ENCODE data around the gene CIZ1.

The CIZ1 gene

DNA sequence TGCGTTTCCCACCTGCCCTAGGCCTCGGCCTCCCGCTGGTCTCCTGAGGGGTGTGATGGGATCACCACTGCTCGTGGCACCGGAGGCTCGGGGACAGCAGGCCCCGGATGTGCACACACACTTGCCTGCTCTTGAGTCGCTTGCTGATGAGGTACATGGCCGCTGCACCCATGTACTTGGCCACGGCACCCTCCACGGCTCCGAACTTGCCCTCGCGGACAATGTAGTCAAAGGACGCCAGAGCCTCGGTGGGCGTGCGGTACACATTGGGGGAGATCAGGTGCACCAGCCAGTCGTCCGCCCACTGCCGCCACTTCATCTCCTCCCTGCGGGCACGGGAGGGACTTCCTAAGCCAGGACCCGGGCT, 68.6 kb downstream of the CIZ1 start:
- Histone ChIP-seq H3K4me3 (ENCODE audit: low read length) (no peak overlapping the region), H3K27me3 (ENCODE audit: control insufficient read depth, insufficient read depth, low read length) (no peaks in the 10 kb centered on the region), H3K4me1 (ENCODE audit: control insufficient read depth, insufficient read depth, low read length) (peaks cover 9% of the 10 kb centered on the region), H3K4me2 (ENCODE audit: low read length) (no peak overlapping the region), H3K36me3 (ENCODE audit: insufficient read depth, low read length) (peaks cover 25% of the 10 kb centered on the region), H3K9ac (ENCODE audit: low read depth, low read length) (no peak overlapping the region), H3K9me3 (replicated peaks; ENCODE audit: low read length) (no peaks in the 10 kb centered on the region)

DNA sequence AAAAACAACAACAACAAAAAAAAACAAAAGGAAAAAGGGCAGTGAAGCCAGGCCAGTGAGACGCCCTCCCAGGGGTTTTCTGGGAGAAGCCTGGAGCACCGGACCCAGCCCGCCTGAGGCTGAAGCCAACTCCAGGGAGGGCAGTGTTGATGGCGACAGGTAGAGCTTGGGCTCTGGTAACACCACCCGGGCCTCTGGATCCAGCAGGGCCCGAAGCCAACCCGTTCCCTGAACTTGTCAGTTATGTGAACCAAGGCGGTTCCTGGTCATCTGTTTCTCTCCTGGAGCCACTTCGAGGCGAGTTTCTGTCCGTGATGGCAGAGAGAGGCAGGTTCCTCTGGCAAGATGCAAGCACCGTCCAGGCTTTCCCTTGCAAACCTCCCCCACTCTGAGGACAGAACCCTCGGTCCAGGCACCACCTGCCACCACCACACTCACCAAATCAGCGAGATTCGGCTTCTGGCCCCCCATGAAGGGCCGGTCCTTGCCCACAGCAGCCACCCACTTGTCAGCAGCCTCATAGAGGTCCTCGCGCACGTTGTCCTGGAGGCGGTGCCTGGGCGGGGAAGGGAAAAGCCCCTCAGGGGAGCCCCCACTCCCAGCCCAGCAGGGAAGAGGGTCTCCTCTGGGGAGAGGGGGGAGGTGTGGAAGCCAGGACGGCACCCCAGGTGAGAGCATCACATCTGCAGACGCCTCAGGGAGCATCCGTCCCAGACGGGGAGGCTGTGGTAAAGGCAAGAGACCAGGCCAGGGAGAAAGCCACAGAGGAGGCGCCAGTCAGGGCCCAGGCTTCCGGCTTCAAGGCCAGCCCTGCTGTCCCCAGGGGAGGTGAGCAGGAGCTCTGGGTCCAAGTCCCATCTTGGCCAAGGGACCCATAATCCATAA, 69.2 kb downstream of the CIZ1 start:
- peaks cover 9% of the 10 kb centered on the region for H3K4me1 ChIP-seq (ENCODE audit: control insufficient read depth, insufficient read depth, low read length)
- H3K9ac ChIP-seq (ENCODE audit: low read depth, low read length): no peak overlapping the region
- peaks cover 25% of the 10 kb centered on the region for H3K36me3 ChIP-seq (ENCODE audit: insufficient read depth, low read length)

DNA sequence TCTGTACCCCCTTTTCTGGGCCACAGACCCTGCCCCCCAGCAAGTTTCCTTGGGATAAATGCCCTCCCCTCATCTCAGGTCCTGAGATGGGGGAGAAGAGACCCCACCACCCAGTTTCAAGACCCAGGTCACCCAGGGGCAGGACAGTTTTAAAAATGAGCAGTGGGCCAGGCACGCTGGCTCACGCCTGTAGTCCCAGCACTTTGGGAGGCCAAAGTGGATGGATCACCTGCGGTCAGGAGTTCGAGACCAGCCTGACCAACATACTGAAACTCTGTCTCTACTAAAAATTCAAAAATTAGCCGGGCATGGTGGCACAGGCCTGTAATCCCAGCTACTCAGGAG, 69.9 kb downstream of the CIZ1 start:
- peaks cover 25% of the 10 kb centered on the region for H3K36me3 ChIP-seq (ENCODE audit: insufficient read depth, low read length)
- H3K4me3 ChIP-seq (ENCODE audit: low read length): no peak overlapping the region
- peaks cover 9% of the 10 kb centered on the region for H3K4me1 ChIP-seq (ENCODE audit: control insufficient read depth, insufficient read depth, low read length)
- no peak overlapping the region for H3K9ac ChIP-seq (ENCODE audit: low read depth, low read length)
- no peak overlapping the region for H3K4me2 ChIP-seq (ENCODE audit: low read length)
- no peaks in the 10 kb centered on the region for H3K27me3 ChIP-seq (ENCODE audit: control insufficient read depth, insufficient read depth, low read length)
- H3K9me3 ChIP-seq (replicated peaks; ENCODE audit: low read length): no peaks in the 10 kb centered on the region

More for the DNA sequence above, 69.2 kb downstream of the CIZ1 start:
- no peaks in the 10 kb centered on the region for H3K27me3 ChIP-seq (ENCODE audit: control insufficient read depth, insufficient read depth, low read length)
- H3K4me3 ChIP-seq (ENCODE audit: low read length): no peak overlapping the region
- no peak overlapping the region for H3K4me2 ChIP-seq (ENCODE audit: low read length)
- H3K9me3 ChIP-seq (replicated peaks; ENCODE audit: low read length): no peaks in the 10 kb centered on the region

DNA sequence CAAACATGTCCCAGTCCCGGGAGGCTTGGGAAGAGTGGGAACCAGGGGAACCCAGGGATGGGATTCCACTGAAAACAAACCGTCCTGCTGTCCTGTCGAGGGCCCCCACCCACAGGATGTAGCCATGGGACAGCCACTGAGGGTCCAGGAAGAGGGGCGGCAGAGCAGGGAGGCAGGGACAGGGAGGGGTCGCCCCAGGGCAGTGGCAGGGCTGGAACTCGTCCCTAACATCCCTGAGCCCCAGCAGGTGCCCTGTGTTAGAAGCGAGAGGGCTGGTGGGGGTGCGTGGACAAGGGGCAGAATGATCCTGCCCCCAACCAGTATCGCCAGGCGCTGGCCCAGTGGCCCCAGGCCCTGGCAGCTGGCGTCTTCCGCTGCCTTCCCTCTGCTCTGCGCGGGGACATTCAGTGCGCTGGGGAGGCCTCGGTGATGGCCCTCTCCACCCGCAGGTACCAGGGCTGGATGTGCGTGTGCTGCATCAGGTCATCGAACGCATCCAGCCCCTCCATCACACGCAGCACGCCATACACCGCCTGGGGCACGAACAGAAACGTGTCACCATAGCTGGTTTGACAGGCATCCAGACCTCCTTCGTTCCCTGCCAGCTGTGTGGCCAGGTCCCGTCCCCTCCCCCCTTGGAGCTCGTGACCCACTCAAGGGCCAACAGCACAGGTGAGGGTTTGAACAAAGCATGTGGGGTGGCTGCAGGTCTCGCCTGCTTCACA, 70.5 kb downstream of the CIZ1 start:
- Histone ChIP-seq H3K36me3 (ENCODE audit: insufficient read depth, low read length) (peaks cover 25% of the 10 kb centered on the region), H3K9me3 (replicated peaks; ENCODE audit: low read length) (no peaks in the 10 kb centered on the region), H3K27me3 (ENCODE audit: control insufficient read depth, insufficient read depth, low read length) (no peaks in the 10 kb centered on the region), H3K4me3 (ENCODE audit: low read length) (no peak overlapping the region), H3K4me2 (ENCODE audit: low read length) (no peak overlapping the region), H3K4me1 (ENCODE audit: control insufficient read depth, insufficient read depth, low read length) (peaks cover 5% of the 10 kb centered on the region), H3K9ac (ENCODE audit: low read depth, low read length) (no peak overlapping the region)

DNA sequence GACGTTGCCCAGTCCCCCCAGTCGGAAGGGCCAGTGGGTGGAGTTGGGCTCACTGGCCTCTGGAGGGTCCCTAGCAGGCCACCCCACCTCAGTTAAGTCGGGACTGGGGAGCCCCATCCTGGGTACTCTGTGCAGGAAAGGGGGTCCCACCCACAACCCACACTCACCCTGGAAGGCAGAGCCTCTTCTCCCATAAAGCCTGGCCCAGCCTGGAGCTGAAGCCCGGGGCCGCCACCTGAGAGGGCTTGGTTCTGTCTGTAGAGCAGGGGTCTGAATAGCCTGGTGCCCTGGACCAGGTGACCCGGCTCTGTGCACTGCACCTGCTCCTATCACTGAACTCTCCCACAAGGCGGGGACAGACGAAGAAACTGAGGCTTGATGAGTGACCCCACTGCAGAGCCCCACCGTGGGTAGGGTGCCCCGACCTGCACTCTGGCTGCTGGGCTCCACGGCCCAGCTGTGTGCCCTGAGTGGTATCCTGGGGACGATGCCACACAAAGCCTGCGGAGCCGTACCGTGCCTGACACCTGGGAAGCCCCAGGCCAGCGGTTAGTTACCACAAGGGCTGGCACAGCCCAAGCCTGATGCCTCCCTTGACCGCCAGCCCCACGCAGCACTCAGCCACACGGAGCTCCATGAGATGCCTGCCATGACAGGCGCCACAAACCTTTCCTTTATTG, 71.2 kb downstream of the CIZ1 start:
- Histone ChIP-seq H3K4me1 (ENCODE audit: control insufficient read depth, insufficient read depth, low read length) (no peaks in the 10 kb centered on the region), H3K9me3 (replicated peaks; ENCODE audit: low read length) (no peaks in the 10 kb centered on the region), H3K4me2 (ENCODE audit: low read length) (no peak overlapping the region), H3K9ac (ENCODE audit: low read depth, low read length) (no peak overlapping the region), H3K36me3 (ENCODE audit: insufficient read depth, low read length) (peaks cover 25% of the 10 kb centered on the region), H3K4me3 (ENCODE audit: low read length) (no peak overlapping the region), H3K27me3 (ENCODE audit: control insufficient read depth, insufficient read depth, low read length) (no peaks in the 10 kb centered on the region)

DNA sequence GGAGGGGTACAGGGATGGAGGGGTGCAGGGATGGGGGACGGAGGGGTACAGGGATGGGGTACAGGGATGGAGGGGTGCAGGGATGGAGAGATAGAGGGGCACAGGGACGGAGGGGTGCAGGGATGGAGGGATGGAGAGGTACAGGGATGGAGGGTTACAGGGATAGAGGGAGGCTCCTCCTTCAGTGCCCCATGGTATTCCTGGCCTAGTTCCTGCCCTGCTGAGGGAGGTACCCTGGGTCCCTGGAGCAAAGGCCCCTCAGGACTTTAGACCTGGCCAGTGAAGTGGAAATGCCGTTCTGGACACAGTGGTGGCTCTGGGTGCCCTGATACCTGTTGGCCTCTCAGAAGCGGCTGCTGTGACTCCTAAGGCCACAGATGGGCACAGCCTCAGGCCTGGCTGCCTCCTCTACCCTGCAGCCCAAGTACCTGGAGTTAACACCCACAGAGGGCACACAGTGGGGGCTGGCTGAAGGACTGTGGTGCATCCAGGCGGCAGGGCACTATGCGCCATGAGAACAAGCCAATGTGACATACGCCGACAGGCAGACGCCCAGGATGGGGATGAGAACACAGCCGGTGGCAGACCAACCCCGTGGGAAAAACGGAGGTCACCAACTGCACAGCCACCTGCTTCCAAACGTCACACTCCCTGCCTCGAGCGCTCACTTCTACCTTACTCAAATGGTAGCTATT, 72.3 kb downstream of the CIZ1 start:
- no peaks in the 10 kb centered on the region for H3K9me3 ChIP-seq (replicated peaks; ENCODE audit: low read length)
- H3K4me2 ChIP-seq (ENCODE audit: low read length): no peak overlapping the region
- no peaks in the 10 kb centered on the region for H3K4me1 ChIP-seq (ENCODE audit: control insufficient read depth, insufficient read depth, low read length)
- no peak overlapping the region for H3K9ac ChIP-seq (ENCODE audit: low read depth, low read length)
- H3K27me3 ChIP-seq (ENCODE audit: control insufficient read depth, insufficient read depth, low read length): no peaks in the 10 kb centered on the region
- H3K4me3 ChIP-seq (ENCODE audit: low read length): no peak overlapping the region
- peaks cover 17% of the 10 kb centered on the region for H3K36me3 ChIP-seq (ENCODE audit: insufficient read depth, low read length)

DNA sequence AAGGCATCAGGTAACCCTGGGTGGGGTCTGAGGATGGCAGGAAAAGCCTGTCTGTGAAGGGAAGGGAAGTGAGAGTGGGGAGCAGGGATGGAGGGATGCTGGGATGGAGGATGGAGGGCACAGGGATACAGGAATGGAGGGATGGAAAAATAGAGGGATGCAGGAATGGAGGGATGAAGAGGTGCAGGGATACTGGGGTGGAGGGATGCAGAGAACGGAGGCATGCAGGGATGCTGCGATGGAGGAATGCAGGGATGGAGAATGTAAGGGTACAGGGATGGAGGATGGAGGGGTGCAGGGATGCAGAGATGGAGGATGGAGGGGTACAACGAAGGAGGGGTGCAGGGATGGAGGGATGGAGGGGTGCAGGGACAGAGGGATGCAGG, 72.9 kb downstream of the CIZ1 start:
- no peak overlapping the region for H3K9ac ChIP-seq (ENCODE audit: low read depth, low read length)
- no peaks in the 10 kb centered on the region for H3K4me1 ChIP-seq (ENCODE audit: control insufficient read depth, insufficient read depth, low read length)
- H3K4me3 ChIP-seq (ENCODE audit: low read length): no peak overlapping the region
- no peaks in the 10 kb centered on the region for H3K9me3 ChIP-seq (replicated peaks; ENCODE audit: low read length)
- no peak overlapping the region for H3K4me2 ChIP-seq (ENCODE audit: low read length)
- no peaks in the 10 kb centered on the region for H3K27me3 ChIP-seq (ENCODE audit: control insufficient read depth, insufficient read depth, low read length)
- peaks cover 15% of the 10 kb centered on the region for H3K36me3 ChIP-seq (ENCODE audit: insufficient read depth, low read length)

DNA sequence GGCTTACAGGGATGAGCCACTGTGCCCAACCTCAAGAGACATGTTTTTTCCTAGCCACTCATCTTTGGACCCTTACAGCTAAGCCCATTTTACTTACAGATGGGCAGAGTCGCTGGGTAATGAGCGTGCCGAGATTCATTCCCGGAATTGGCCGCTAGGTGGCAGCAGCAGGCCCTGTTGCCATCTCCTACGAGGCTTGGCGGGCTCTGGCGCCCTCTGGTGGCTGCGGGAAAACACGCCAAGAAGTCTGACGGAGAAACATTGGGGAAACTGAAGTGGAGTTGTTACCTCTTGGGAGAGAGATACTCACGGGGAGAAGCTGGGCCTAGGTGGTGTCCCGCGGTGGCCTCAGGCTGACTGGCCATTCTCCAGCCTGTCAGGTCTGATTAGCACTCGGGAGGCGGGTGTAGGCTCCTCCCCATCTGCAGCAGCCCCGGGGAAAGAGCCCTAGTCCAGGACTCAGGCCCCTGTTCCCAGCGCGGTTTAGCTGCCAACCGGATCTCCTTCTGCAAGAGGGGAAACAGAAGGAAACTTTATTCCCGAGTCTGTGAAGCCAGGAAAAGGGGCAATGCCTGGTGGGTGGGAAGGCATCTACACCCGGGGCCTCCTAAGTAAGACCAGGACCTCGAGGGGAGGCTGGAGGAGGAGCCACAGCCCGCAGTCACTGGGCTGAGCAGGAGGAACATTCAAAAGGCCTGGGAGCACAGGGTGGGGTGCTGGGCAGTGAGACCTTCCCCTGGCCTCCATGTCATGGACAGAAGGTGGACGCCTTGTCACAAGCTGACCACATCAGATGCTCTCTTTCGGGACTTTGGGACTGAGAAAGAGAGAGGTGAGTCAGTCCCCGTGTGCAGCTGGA, 73.5 kb downstream of the CIZ1 start:
- Histone ChIP-seq H3K4me2 (ENCODE audit: low read length) (no peak overlapping the region), H3K9me3 (replicated peaks; ENCODE audit: low read length) (no peaks in the 10 kb centered on the region), H3K27me3 (ENCODE audit: control insufficient read depth, insufficient read depth, low read length) (no peaks in the 10 kb centered on the region), H3K4me3 (ENCODE audit: low read length) (no peak overlapping the region), H3K36me3 (ENCODE audit: insufficient read depth, low read length) (peaks cover 12% of the 10 kb centered on the region), H3K9ac (ENCODE audit: low read depth, low read length) (no peak overlapping the region), H3K4me1 (ENCODE audit: control insufficient read depth, insufficient read depth, low read length) (no peaks in the 10 kb centered on the region)

DNA sequence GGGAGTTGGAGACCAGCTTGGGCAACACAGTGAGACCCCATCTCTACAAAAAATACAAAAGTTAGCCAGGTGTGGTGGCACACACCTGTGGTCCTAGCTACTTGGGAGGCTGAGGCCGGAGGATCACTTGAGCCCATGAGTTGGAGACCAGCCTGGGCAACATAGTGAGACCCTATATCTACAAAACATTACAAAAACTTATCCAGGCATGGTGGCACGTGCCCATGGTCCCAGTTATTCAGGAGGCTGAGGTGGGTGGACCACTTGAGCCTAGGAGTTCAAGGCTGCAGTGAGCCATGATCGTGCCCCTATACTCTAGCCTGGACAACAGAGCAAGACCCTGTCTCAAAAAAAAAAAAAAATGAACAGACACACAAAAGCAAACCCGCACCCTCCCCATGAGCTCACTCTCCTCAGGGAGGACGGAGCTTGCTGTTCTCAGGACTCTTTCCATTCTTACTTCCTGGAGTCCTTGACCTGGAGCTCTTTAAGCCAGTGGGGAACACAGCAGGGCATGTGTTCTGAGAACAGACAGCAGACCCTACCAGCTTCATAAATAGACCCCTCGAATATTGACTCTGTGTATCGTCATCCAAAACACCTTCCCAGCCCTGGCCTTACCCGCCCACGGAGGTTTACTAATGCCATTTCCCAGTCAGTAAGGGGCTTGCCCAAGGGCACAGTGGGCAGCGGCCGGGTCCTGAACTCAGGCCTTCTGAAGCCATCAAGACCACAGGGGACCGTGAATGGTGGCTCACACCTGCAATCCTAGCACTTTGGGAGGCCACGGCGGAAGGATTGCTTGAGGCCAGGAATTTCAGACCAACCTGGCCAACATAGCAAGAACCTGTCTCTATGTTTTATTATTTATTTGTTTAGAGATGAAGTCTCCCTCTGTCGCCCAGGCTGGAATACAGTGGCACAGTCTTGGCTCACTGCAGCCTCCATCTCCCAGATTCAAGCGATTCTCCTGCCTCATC, 75.0 kb downstream of the CIZ1 start:
- peaks cover 5% of the 10 kb centered on the region for H3K36me3 ChIP-seq (ENCODE audit: insufficient read depth, low read length)
- H3K4me2 ChIP-seq (ENCODE audit: low read length): no peak overlapping the region
- H3K9ac ChIP-seq (ENCODE audit: low read depth, low read length): no peak overlapping the region
- H3K9me3 ChIP-seq (replicated peaks; ENCODE audit: low read length): no peaks in the 10 kb centered on the region
- H3K4me3 ChIP-seq (ENCODE audit: low read length): no peak overlapping the region
- no peaks in the 10 kb centered on the region for H3K4me1 ChIP-seq (ENCODE audit: control insufficient read depth, insufficient read depth, low read length)
- H3K27me3 ChIP-seq (ENCODE audit: control insufficient read depth, insufficient read depth, low read length): no peaks in the 10 kb centered on the region

Data from skeletal muscle satellite cell (primary cell).